SU-DHL-6 (cell line): ENCODE data around the gene KCTD1.

Source experiments
- H2AFZ ChIP-seq: fragments of 200-600 bp; sonication (generic); 2 replicates; pipeline ENCODE4 v1.6.1; 2014; ENCODE audit warnings: low read depth, mild to moderate bottlenecking, moderate library complexity, mixed read lengths, antibody characterized with exemption, low read length; ENCODE audit not compliant: severe bottlenecking
- H3F3A ChIP-seq: fragments of 200-600 bp; shearing (Covaris generic); 2 replicates; pipeline ENCODE4 v1.6.0; 2016; ENCODE audit warnings: antibody characterized with exemption, mild to moderate bottlenecking; ENCODE audit not compliant: insufficient read depth
- H3K27ac ChIP-seq: fragments of 200-600 bp; sonication (generic); 2 replicates; pipeline ENCODE4 v1.5.1; 2016; ENCODE audit warnings: low read depth, mild to moderate bottlenecking, low read length, moderate library complexity, mixed read lengths
- H3K27me3 ChIP-seq: fragments of 200-600 bp; sonication (generic), shearing (Covaris generic); 2 replicates; pipeline ENCODE4 v1.6.0; 2014; ENCODE audit warnings: mild to moderate bottlenecking, low read length
- H3K36me3 ChIP-seq: fragments of 200-600 bp; sonication (generic); 2 replicates; pipeline ENCODE4 v1.6.1; 2014; ENCODE audit warnings: mild to moderate bottlenecking, low read length, mixed read lengths
- H3K4me2 ChIP-seq: fragments of 300-600, 200-600 bp; shearing (Covaris generic), sonication (generic); 2 replicates; pipeline ENCODE4 v1.6.0; 2014; ENCODE audit warnings: low read length, low read depth, mild to moderate bottlenecking; ENCODE audit not compliant: poor library complexity, severe bottlenecking
- H3K4me3 ChIP-seq: fragments of 200-600 bp; sonication (generic); 2 replicates; pipeline ENCODE4 v1.5.1; 2014; ENCODE audit warnings: antibody characterized with exemption, low read length, mild to moderate bottlenecking, mixed read lengths; ENCODE audit not compliant: insufficient read depth, poor library complexity, severe bottlenecking
- H3K79me2 ChIP-seq: fragments of 200-600 bp; sonication (generic); 2 replicates; pipeline ENCODE4 v1.6.1; 2014; ENCODE audit warnings: mild to moderate bottlenecking, low read length, moderate library complexity; ENCODE audit not compliant: insufficient read depth
- H3K9ac ChIP-seq: fragments of 200-600 bp; sonication (generic); 2 replicates; pipeline ENCODE4 v1.7.0; 2014; ENCODE audit warnings: mild to moderate bottlenecking, low read length
- H3K9me2 ChIP-seq: fragments of 200-600 bp; sonication (generic); replicated peaks from 2 replicates; pipeline ENCODE4 v1.6.1; 2014; ENCODE audit warnings: low read length; ENCODE audit not compliant: insufficient read depth
- H3K9me3 ChIP-seq: fragments of 200-600 bp; sonication (generic); 2 replicates; pipeline ENCODE4 v1.6.1; 2014; ENCODE audit warnings: low read length, mixed read lengths; ENCODE audit not compliant: insufficient read depth
- H4K20me1 ChIP-seq: fragments of 200-600 bp; sonication (generic); 2 replicates; pipeline ENCODE4 v1.6.1; 2014; ENCODE audit warnings: low read depth, mild to moderate bottlenecking, antibody characterized with exemption, low read length, moderate library complexity, mixed read lengths
- CTCF ChIP-seq: fragments of 200-600 bp; sonication (generic); IDR thresholded peaks from one replicate; pipeline ENCODE4 v1.5.1; 2017; ENCODE audit warnings: antibody characterized with exemption, mild to moderate bottlenecking, low read length, moderate library complexity; ENCODE audit not compliant: insufficient read depth, poor library complexity, severe bottlenecking
- EZH2phosphoT487 ChIP-seq: fragments of 200-600 bp; sonication (generic), shearing (Covaris generic); conservative IDR thresholded peaks from 2 replicates; pipeline ENCODE4 v1.6.1; 2018; ENCODE audit warnings: mild to moderate bottlenecking, antibody characterized with exemption, low read length, moderate library complexity, mixed read lengths

Gene KCTD1

GRCh38 chr18:26450989-26451682 lies 97.2 kb downstream of the KCTD1 start:
- no peak overlapping the region for H2AFZ ChIP-seq
- H3K4me3 ChIP-seq: no peak overlapping the region
- TF ChIP-seq EZH2phosphoT487: no peak
- no peak for TF ChIP-seq CTCF
- no peak overlapping the region for H3K9ac ChIP-seq
- no peak overlapping the region for H3K27ac ChIP-seq
- H3K9me2 ChIP-seq: no peaks in the 10 kb centered on the region
- H3K4me2 ChIP-seq: no peak overlapping the region
- H3K36me3 ChIP-seq: no peaks in the 10 kb centered on the region
- no peaks in the 10 kb centered on the region for H3F3A ChIP-seq
- no peaks in the 10 kb centered on the region for H4K20me1 ChIP-seq
- no peaks in the 10 kb centered on the region for H3K27me3 ChIP-seq
- H3K9me3 ChIP-seq: no peaks in the 10 kb centered on the region
- H3K79me2 ChIP-seq: no peaks in the 10 kb centered on the region

GRCh38 chr18:26448714-26449159 lies 99.6 kb downstream of the KCTD1 start:
- no peak overlapping the region for H3K9ac ChIP-seq
- H3K27me3 ChIP-seq: no peaks in the 10 kb centered on the region
- no peaks in the 10 kb centered on the region for H4K20me1 ChIP-seq
- no peak overlapping the region for H2AFZ ChIP-seq
- H3K79me2 ChIP-seq: no peaks in the 10 kb centered on the region
- H3F3A ChIP-seq: no peaks in the 10 kb centered on the region
- H3K9me2 ChIP-seq: no peaks in the 10 kb centered on the region
- H3K9me3 ChIP-seq: no peaks in the 10 kb centered on the region
- no peaks in the 10 kb centered on the region for H3K36me3 ChIP-seq
- H3K4me2 ChIP-seq: no peak overlapping the region
- no peak overlapping the region for H3K4me3 ChIP-seq
- TF ChIP-seq EZH2phosphoT487 (no peak), CTCF (no peak)
- H3K27ac ChIP-seq: no peak overlapping the region

- no peaks in the 10 kb centered on the region for H3K27me3 ChIP-seq
- no peaks in the 10 kb centered on the region for H3K79me2 ChIP-seq
- no peaks in the 10 kb centered on the region for H3K36me3 ChIP-seq
- H3K4me2 ChIP-seq: no peak overlapping the region
- no peaks in the 10 kb centered on the region for H3F3A ChIP-seq
- no peak overlapping the region for H3K9ac ChIP-seq
- TF ChIP-seq EZH2phosphoT487 (no peak), CTCF (no peak)
- H3K4me3 ChIP-seq: no peak overlapping the region
- H3K9me2 ChIP-seq: no peaks in the 10 kb centered on the region
- H3K27ac ChIP-seq: no peak overlapping the region
- H3K9me3 ChIP-seq: no peaks in the 10 kb centered on the region
- no peak overlapping the region for H2AFZ ChIP-seq
- no peaks in the 10 kb centered on the region for H4K20me1 ChIP-seq
These were observed 104.5 kb downstream of the KCTD1 start for GRCh38 chr18:26443853-26444252.
